ENCODE measurements around the gene ATF7.

DNA sequence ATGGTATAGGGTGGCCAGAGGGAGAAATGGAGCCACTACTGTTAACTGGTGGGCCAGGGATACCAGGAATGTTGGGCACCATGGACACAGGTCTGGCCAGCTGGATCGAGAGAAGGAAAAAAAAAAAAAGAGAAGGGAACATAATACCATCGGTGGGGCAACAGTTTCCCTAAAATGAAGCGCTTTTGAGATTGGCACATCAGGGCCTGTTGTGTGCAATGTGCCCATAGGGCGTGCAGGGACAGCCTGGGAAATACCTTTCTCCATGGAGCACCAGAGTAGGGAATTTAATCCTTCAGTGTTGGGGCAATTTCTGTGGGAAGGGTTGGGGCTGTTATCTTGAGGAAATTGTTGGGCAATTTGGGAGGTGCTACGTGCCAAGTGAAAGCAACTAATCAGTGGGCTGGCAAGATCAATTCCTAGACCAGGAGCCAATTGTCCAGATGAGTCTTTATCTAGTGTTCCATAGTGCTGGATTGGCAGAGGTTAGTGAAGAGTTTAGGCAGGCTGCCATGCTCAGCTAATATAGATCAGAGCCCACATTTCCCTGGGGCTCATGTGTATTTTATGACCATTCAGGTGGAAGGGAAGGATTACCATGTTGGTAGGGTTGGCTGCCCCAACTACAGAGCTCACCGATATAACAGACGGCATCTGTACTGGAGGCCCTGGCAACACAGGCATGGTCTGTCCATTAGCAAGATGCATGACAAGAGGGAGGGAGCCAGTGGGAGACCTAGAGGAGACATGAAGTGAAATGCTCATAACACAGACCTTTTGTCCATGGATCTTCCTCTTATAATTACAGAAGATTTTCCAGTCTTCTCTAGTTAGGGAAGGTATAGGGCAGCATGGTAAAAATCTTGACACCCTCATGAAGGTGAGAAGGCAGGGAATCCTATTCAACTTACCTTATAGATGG lies 93.4 kb downstream of the ATF7 start:
- TF ChIP-seq, protein P1, sequence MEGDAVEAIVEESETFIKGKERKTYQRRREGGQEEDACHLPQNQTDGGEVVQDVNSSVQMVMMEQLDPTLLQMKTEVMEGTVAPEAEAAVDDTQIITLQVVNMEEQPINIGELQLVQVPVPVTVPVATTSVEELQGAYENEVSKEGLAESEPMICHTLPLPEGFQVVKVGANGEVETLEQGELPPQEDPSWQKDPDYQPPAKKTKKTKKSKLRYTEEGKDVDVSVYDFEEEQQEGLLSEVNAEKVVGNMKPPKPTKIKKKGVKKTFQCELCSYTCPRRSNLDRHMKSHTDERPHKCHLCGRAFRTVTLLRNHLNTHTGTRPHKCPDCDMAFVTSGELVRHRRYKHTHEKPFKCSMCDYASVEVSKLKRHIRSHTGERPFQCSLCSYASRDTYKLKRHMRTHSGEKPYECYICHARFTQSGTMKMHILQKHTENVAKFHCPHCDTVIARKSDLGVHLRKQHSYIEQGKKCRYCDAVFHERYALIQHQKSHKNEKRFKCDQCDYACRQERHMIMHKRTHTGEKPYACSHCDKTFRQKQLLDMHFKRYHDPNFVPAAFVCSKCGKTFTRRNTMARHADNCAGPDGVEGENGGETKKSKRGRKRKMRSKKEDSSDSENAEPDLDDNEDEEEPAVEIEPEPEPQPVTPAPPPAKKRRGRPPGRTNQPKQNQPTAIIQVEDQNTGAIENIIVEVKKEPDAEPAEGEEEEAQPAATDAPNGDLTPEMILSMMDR (conservative IDR thresholded peaks at IDR 0.05 in 1 of 2, IDR thresholded peaks at IDR 0.05 in 1 of 2; ENCODE audit: low read depth in 1 of 2, low read length in 2 of 2) = no peak
- no peak for TF ChIP-seq EZH2 (IDR thresholded peaks at IDR 0.05; ENCODE audit: low read length, missing control alignments)
